SU-DHL-6 (cell line): Measurements from ENCODE around the gene PODN.

Source experiments
- CTCF ChIP-seq: fragments of 200-600 bp; sonication (generic); IDR thresholded peaks from one replicate; pipeline ENCODE4 v1.5.1; 2017; ENCODE audit warnings: antibody characterized with exemption, mild to moderate bottlenecking, low read length, moderate library complexity; ENCODE audit not compliant: insufficient read depth, poor library complexity, severe bottlenecking
- EZH2phosphoT487 ChIP-seq: fragments of 200-600 bp; sonication (generic), shearing (Covaris generic); conservative IDR thresholded peaks from 2 replicates; pipeline ENCODE4 v1.6.1; 2018; ENCODE audit warnings: mild to moderate bottlenecking, antibody characterized with exemption, low read length, moderate library complexity, mixed read lengths

- TF ChIP-seq CTCF (no peak), EZH2phosphoT487 (no peak)
Measured at GRCh38 chr1:53043271-53043670, 18.7 kb upstream of the PODN start.
